Activated naive CD4-positive, alpha-beta T cell treated with anti-CD3 and anti-CD28 coated beads, Interleukin-2, amount 50 U/mL, for 72 hours (primary cell): Measurements from ENCODE around the gene OR4E1. TPM values are rescaled to one million over a fixed set of nuclear protein-coding genes. Genes with fewer than 3 reads are reported as not detected.

ENCODE experiments used
- total RNA-seq, 2 donors: library from RNA; stranded (reverse); gene quantifications; one replicate each; pipeline ENCODE4 v1.2.3, GENCODE V29; 2022

OR4E1 gene
- total RNA-seq, 2 donors from 2014 or later: 0.14 to 0.16 TPM

Other genes with a start within 250 kb of the OR4E1 start
- 100 to 1,000 TPM; 125 to 126 TPM for gene CHD8, start 217.7 kb downstream of the OR4E1 start, total RNA-seq
- 10 to 100 TPM; 30.2 to 48.8 TPM for gene RAB2B, start 196.9 kb downstream of the OR4E1 start, total RNA-seq
- gene TOX4, start 196.6 kb downstream of the OR4E1 start, total RNA-seq: 100 to 1,000 TPM in 1 of 2 donors, 10 to 100 TPM in 1; 80.8 to 104 TPM
- gene METTL3, start 162.5 kb downstream of the OR4E1 start, total RNA-seq: 10 to 100 TPM; 60.6 to 74.9 TPM
- gene SALL2, start 147.5 kb downstream of the OR4E1 start, total RNA-seq: 1 to 10 TPM; 5.4 to 9.3 TPM
- gene OR10G3, start 93.7 kb downstream of the OR4E1 start, total RNA-seq: not detected
- not detected for gene OR10G2, start 38.9 kb downstream of the OR4E1 start, total RNA-seq
- under 1 TPM in 1 of 2 donors, not detected in 1; 0.12 TPM for gene OR4E2, start 20.0 kb downstream of the OR4E1 start, total RNA-seq